IMR-90 (cell line): ENCODE results near the gene RNF32. TPM values are rescaled to one million over a fixed set of nuclear protein-coding genes. Genes with fewer than 3 reads are reported as not detected.

Experiments used
- ATAC-seq: fragments of 200-7000 bp; cut with Tn5 transposase; 2 replicates; pipeline ENCODE4 v1.9.1; 2020; ENCODE audit warnings: low read depth, mild to moderate bottlenecking, moderate library complexity
- BruUV-seq: library from RNA; stranded (reverse); fragments of 400-500 nt; replicated peaks from 2 replicates; lab custom pipeline; 2021; lab: Mats Ljungman, UMichigan
- CTCF ChIA-PET: fragments of 300-600 bp; formaldehyde crosslinking; extraction: SDS; loops from one replicate; lab custom pipeline; 2021; ENCODE audit warnings: antibody characterized with exemption; lab: Yijun Ruan, JAX
- POLR2A ChIA-PET: fragments of 300-600 bp; sonication (Branson Sonifier 250); formaldehyde crosslinking; loops from one replicate; lab custom pipeline; 2022; ENCODE audit warnings: antibody characterized with exemption; ENCODE audit not compliant: unreplicated experiment; lab: Charles Lee
- DNase-seq: peaks from one replicate; pipeline ENCODE4 v3.0.0; 2013
- H2AFZ ChIP-seq: replicated peaks from 2 replicates; pipeline ENCODE3; 2013; ENCODE audit warnings: low read length, mild to moderate bottlenecking; ENCODE audit not compliant: poor library complexity
- H2AK5ac ChIP-seq: 2 replicates; pipeline ENCODE4 v1.6.1; 2013; ENCODE audit warnings: low read depth, low read length, inconsistent platforms
- H2AK9ac ChIP-seq: replicated peaks from 2 replicates; pipeline ENCODE3; 2013; ENCODE audit warnings: mild to moderate bottlenecking, low read depth, low read length, moderate library complexity; ENCODE audit not compliant: poor library complexity
- H2BK120ac ChIP-seq: 2 replicates; pipeline ENCODE4 v1.6.1; 2013; ENCODE audit warnings: low read depth, low read length, inconsistent platforms
- H2BK15ac ChIP-seq: 3 replicates; pipeline ENCODE4 v1.6.1; 2013; ENCODE audit warnings: low read depth, low read length, inconsistent platforms
- H2BK20ac ChIP-seq: 2 replicates; pipeline ENCODE4 v1.6.1; 2013; ENCODE audit warnings: low read depth, mild to moderate bottlenecking, inconsistent platforms, low read length, moderate library complexity
- H2BK5ac ChIP-seq: 2 replicates; pipeline ENCODE4 v1.6.1; 2013; ENCODE audit warnings: mild to moderate bottlenecking, low read depth, low read length, inconsistent platforms; ENCODE audit not compliant: poor library complexity, severe bottlenecking
- H3K14ac ChIP-seq: replicated peaks from 2 replicates; pipeline ENCODE4 v1.6.1; 2013; ENCODE audit warnings: low read depth, low read length, inconsistent platforms
- H3K18ac ChIP-seq: 2 replicates; pipeline ENCODE4 v1.6.1; 2013; ENCODE audit warnings: low read depth, low read length, control low read depth
- H3K23ac ChIP-seq: 2 replicates; pipeline ENCODE4 v1.6.1; 2013; ENCODE audit warnings: low read depth, low read length, inconsistent platforms
- H3K27ac ChIP-seq: 2 replicates; pipeline ENCODE4 v1.5.1; 2013; ENCODE audit warnings: mild to moderate bottlenecking, control low read depth, low read length; ENCODE audit not compliant: insufficient read depth
- H3K27me3 ChIP-seq: 2 replicates; pipeline ENCODE4 v1.6.1; 2013; ENCODE audit warnings: low read length; ENCODE audit not compliant: control insufficient read depth, insufficient read depth
- H3K36me3 ChIP-seq: 2 replicates; pipeline ENCODE4 v1.6.1; 2013; ENCODE audit warnings: low read length, mixed read lengths; ENCODE audit not compliant: control insufficient read depth, insufficient read depth
- H3K4ac ChIP-seq: 2 replicates; pipeline ENCODE4 v1.6.1; 2013; ENCODE audit warnings: low read depth, low read length, inconsistent platforms
- H3K4me1 ChIP-seq: 2 replicates; pipeline ENCODE4 v1.6.1; 2013; ENCODE audit warnings: low read length, mixed read lengths; ENCODE audit not compliant: control insufficient read depth, insufficient read depth
- H3K4me2 ChIP-seq: 2 replicates; pipeline ENCODE4 v1.6.1; 2013; ENCODE audit warnings: low read depth, mild to moderate bottlenecking, control low read depth, low read length, moderate library complexity
- H3K4me3 ChIP-seq: 2 replicates; pipeline ENCODE4 v1.5.1; 2013; ENCODE audit warnings: low read depth, mild to moderate bottlenecking, control low read depth, low read length, moderate library complexity; ENCODE audit not compliant: insufficient read depth
- H3K56ac ChIP-seq: 2 replicates; pipeline ENCODE4 v1.6.1; 2013; ENCODE audit warnings: low read length, inconsistent platforms; ENCODE audit not compliant: insufficient read depth; ENCODE audit errors: extremely low read depth
- H3K79me1 ChIP-seq, 2 experiments: 2 replicates each; pipeline ENCODE4 v1.6.1; 2013; ENCODE audit warnings: low read length in 2 of 2, inconsistent platforms in 1 of 2, low read depth in 1 of 2
- H3K9ac ChIP-seq: 2 replicates; pipeline ENCODE4 v1.6.1; 2013; ENCODE audit warnings: low read depth, low read length, control low read depth
- H3K9me1 ChIP-seq: 2 replicates; pipeline ENCODE4 v1.6.1; 2013; ENCODE audit warnings: low read length, inconsistent platforms; ENCODE audit not compliant: insufficient read depth
- H3K9me3 ChIP-seq: 2 replicates; pipeline ENCODE4 v1.6.1; 2013; ENCODE audit warnings: low read length; ENCODE audit not compliant: control insufficient read depth, insufficient read depth
- H4K20me1 ChIP-seq: 2 replicates; pipeline ENCODE4 v1.6.1; 2013; ENCODE audit warnings: low read length, inconsistent platforms; ENCODE audit not compliant: insufficient read depth
- H4K5ac ChIP-seq: 2 replicates; pipeline ENCODE4 v1.6.1; 2013; ENCODE audit warnings: mild to moderate bottlenecking, low read depth, low read length, control low read depth
- H4K8ac ChIP-seq, 2 experiments: 2 replicates each; pipeline ENCODE4 v1.6.1; 2013; ENCODE audit warnings: low read depth in 2 of 2, low read length in 2 of 2, control low read depth in 1 of 2, inconsistent platforms in 1 of 2
- H4K91ac ChIP-seq: 2 replicates; pipeline ENCODE4 v1.6.1; 2013; ENCODE audit warnings: low read depth, low read length, inconsistent platforms; ENCODE audit not compliant: insufficient read depth
- MXI1 ChIP-seq: IDR thresholded peaks from 2 replicates; pipeline ENCODE4 v1.6.1; 2012; ENCODE audit warnings: low read depth, mild to moderate bottlenecking, low read length, moderate library complexity, borderline replicate concordance
- RAD21 ChIP-seq: IDR thresholded peaks from 2 replicates; pipeline ENCODE4 v1.6.1; 2012; ENCODE audit warnings: low read length, improper control_type of control experiment
- WGBS, 2 experiments: methylation state at CpG; one replicate each; pipeline versions ENCODE4 v1.1.5 to v1.1.7; 2013; ENCODE audit warnings: missing lambda C conversion rate in 2 of 2; ENCODE audit not compliant: insufficient read length in 1 of 2; ENCODE audit errors: extremely low coverage in 2 of 2; 5-methylcytosine and 5-hydroxymethylcytosine counted together
- dilution Hi-C: fragments of 300-500 bp; cut with HindIII; formaldehyde crosslinking; loops from one replicate; pipeline ENCODE4 v1.14.3; 2018; ENCODE audit warnings: low sequenced_read_pairs; ENCODE audit not compliant: unreplicated experiment
- in situ Hi-C: fragments of 300-500 bp; cut with MboI; formaldehyde crosslinking; loops from 3 replicates; pipeline ENCODE4 v1.14.3; 2019; ENCODE audit warnings: low sequenced_read_pairs, inconsistent platforms, mixed read lengths
- intact Hi-C: fragments of 100-400 bp; cut with micrococcal nuclease; formaldehyde crosslinking; loops from 2 replicates; pipeline ENCODE4 v1.10.0; 2022
- polyA plus RNA-seq, 3 experiments: library from polyadenylated mRNA; depleted of rRNA; stranded (reverse); fragments of >200 nt; gene quantifications; 2 replicates each; pipeline ENCODE4 v1.2.3, GENCODE V29; 2012; ENCODE audit warnings: low replicate concordance in 1 of 3
- total RNA-seq: library from RNA; depleted of rRNA; stranded (reverse); fragments of >200 nt; gene quantifications from 2 replicates; pipeline ENCODE4 v1.2.3, GENCODE V29; 2012

RNF32 gene
- total and polyA plus RNA-seq, 2 of the 4 experiments (the other 2 are of a cell fraction): 0.36 to 0.63 TPM

- Histone ChIP-seq H2BK5ac (no peak overlapping the region), H3K4ac (no peak overlapping the region), H3K56ac (no peak overlapping the region), H4K20me1 (no peaks in the 10 kb centered on the region), H3K9me1 (0 out of 2 replicates have a peak, but pooled peaks cover 8% of the 10 kb centered on the region), H2BK120ac (no peak overlapping the region), H3K27ac (no peak overlapping the region), H3K79me1 (no peaks in the 10 kb centered on the region; a peak in 1 of 4 replicates), H3K4me2 (no peak overlapping the region), H2AFZ (no peak overlapping the region), H2BK20ac (no peak overlapping the region), H3K14ac (no peak overlapping the region), H3K9me3 (no peaks in the 10 kb centered on the region), H2AK5ac (no peak overlapping the region), H2AK9ac (peak overlapping the region; percentile 76), H4K5ac (no peak overlapping the region), H3K9ac (no peak overlapping the region), H3K23ac (no peak overlapping the region), H3K4me1 (no peaks in the 10 kb centered on the region), H2BK15ac (no peak overlapping the region), H3K27me3 (no peaks in the 10 kb centered on the region), H4K8ac (no peak overlapping the region), H3K4me3 (no peak overlapping the region), H3K36me3 (peaks cover 3% of the 10 kb centered on the region; the same call in 1 of the 2 replicates), H4K91ac (no peak overlapping the region), H3K18ac (no peak overlapping the region)
- in situ Hi-C loops (no loop called here), dilution Hi-C loops (no loop called here), intact Hi-C loops (no loop called here)
- DNase-seq: no peak
- POLR2A ChIA-PET: no interaction called here
- CTCF ChIA-PET: no interaction called here
- 86% methylated on average over 7 of the region's 10 CpGs; no CpG with 5 or more reads in 1 of the 2 experiments for WGBS, 2 experiments
- TF ChIP-seq MXI1 (no peak), RAD21 (no peak)
- no peak for ATAC-seq
- no TSS peak for BruUV-seq
Observed at GRCh38 chr7:156684251-156684650, 43.7 kb downstream of the RNF32 start.
